K562 (cell line): Measurements from ENCODE around the gene PLEKHN1. TPM values are rescaled to one million over a fixed set of nuclear protein-coding genes. Genes with fewer than 3 reads are reported as not detected.

Experiments used
- ATAC-seq: fragments of 200-7000 bp; cut with Tn5 transposase; 3 replicates; pipeline ENCODE4 v1.9.1; 2020; ENCODE audit warnings: moderate library complexity
- BruUV-seq: library from RNA; stranded (reverse); fragments of 400-500 nt; replicated peaks from 2 replicates; lab custom pipeline; 2021; lab: Mats Ljungman, UMichigan
- CTCF ChIA-PET: fragments of 300-600 bp; formaldehyde crosslinking; extraction: SDS; loops from one replicate; lab custom pipeline; 2021; ENCODE audit warnings: low intra/inter-chr PET ratio; lab: Yijun Ruan, JAX
- POLR2A ChIA-PET: fragments of 300-600, 350-650 bp; sonication (Branson Sonifier 250); formaldehyde crosslinking; extraction: SDS; loops from one replicate; lab custom pipeline; 2021; ENCODE audit warnings: antibody characterized with exemption, inconsistent platforms; lab: Yijun Ruan, JAX
- DNase-seq, 4 experiments: peaks; one replicate each; pipeline versions ENCODE4 v3.0.0 to v3.0.0-alpha.2; 2011 to 2018; ENCODE audit warnings: low spot score in 3 of 4, mixed read lengths in 3 of 4; ENCODE audit errors: extremely low read depth in 1 of 4
- FAIRE-seq: peaks from 2 replicates; lab custom pipeline; 2011; peaks lifted over from hg19 to GRCh38; lab: Jason Lieb, UNC
- H2AFZ ChIP-seq: 2 replicates; pipeline ENCODE4 v1.6.0; 2011; ENCODE audit warnings: low read depth, low read length, control low read depth, inconsistent platforms
- H3K27ac ChIP-seq: fragments of 200-600 bp; 3 replicates; pipeline ENCODE4 v1.8.0; 2011; ENCODE audit warnings: low read depth, mild to moderate bottlenecking, control low read depth, inconsistent platforms, low read length, moderate library complexity, mixed read lengths; ENCODE audit errors: extremely low read depth
- H3K27me3 ChIP-seq, 2 experiments: fragments of 300-600 bp in 1 of 2; 2 replicates in 1 of 2; 3 replicates in 1 of 2; pipeline versions ENCODE4 v1.6.0 to v1.8.0; 2011; ENCODE audit warnings: inconsistent platforms in 2 of 2, low read length in 2 of 2, mild to moderate bottlenecking in 1 of 2, mixed read lengths in 1 of 2, moderate library complexity in 1 of 2; ENCODE audit not compliant: control insufficient read depth in 2 of 2, insufficient read depth in 2 of 2
- H3K36me3 ChIP-seq: fragments of 300-600 bp; 3 replicates; pipeline ENCODE4 v1.8.0; 2011; ENCODE audit warnings: mild to moderate bottlenecking, low read length, inconsistent platforms; ENCODE audit not compliant: control insufficient read depth, insufficient read depth
- H3K4me1 ChIP-seq, 2 experiments: fragments of 200-600 bp in 1 of 2; replicated peaks in 1 of 2; 2 replicates in 1 of 2; 3 replicates in 1 of 2; pipeline versions ENCODE4 v1.5.1 to v1.8.0; 2011; ENCODE audit warnings: inconsistent platforms in 2 of 2, low read length in 2 of 2, mild to moderate bottlenecking in 1 of 2, mixed read lengths in 1 of 2, moderate library complexity in 1 of 2; ENCODE audit not compliant: control insufficient read depth in 2 of 2, insufficient read depth in 2 of 2
- H3K4me2 ChIP-seq: 2 replicates; pipeline ENCODE4 v1.6.1; 2011; ENCODE audit warnings: low read length, control low read depth, inconsistent platforms, mixed read lengths; ENCODE audit not compliant: insufficient read depth
- H3K4me3 ChIP-seq: fragments of 200-600 bp; sonication (generic), shearing (Covaris generic); 2 replicates; pipeline ENCODE4 v1.5.1; 2016; ENCODE audit warnings: control low read depth, inconsistent platforms
- H3K79me2 ChIP-seq: fragments of 200-600 bp; 3 replicates; pipeline ENCODE4 v1.8.0; 2011; ENCODE audit warnings: low read length, inconsistent platforms; ENCODE audit not compliant: control insufficient read depth, insufficient read depth
- H3K9ac ChIP-seq, 2 experiments: 2 replicates each; pipeline versions ENCODE4 v1.6.0 to v1.6.1; 2011; ENCODE audit warnings: low read depth in 2 of 2, low read length in 2 of 2, control low read depth in 1 of 2, inconsistent platforms in 1 of 2, mild to moderate bottlenecking in 1 of 2, mixed read lengths in 1 of 2; ENCODE audit not compliant: insufficient read depth in 1 of 2
- H3K9me1 ChIP-seq: one replicate; pipeline ENCODE4 v1.6.0; 2011; ENCODE audit warnings: inconsistent platforms, mild to moderate bottlenecking, low read length, moderate library complexity; ENCODE audit not compliant: control insufficient read depth, insufficient read depth
- H3K9me3 ChIP-seq: replicated peaks from 2 replicates; pipeline ENCODE4 v1.5.1; 2011; ENCODE audit warnings: low read depth, low read length, inconsistent platforms; ENCODE audit not compliant: control insufficient read depth, insufficient read depth
- H4K20me1 ChIP-seq: replicated peaks from 2 replicates; pipeline ENCODE4 v1.6.1; 2011; ENCODE audit warnings: low read length, inconsistent platforms, mixed read lengths; ENCODE audit not compliant: control insufficient read depth, insufficient read depth
- BCL6 ChIP-seq: fragments of 250-450 bp; sonication (Bioruptor Pico); IDR thresholded peaks from 2 replicates; pipeline ENCODE4 v1.4.0; 2020
- CREM ChIP-seq: IDR thresholded peaks from 2 replicates; pipeline ENCODE4 v1.6.1; 2014; ENCODE audit warnings: antibody characterized with exemption, low read depth
- ESRRA ChIP-seq: fragments of 450-650 bp; IDR thresholded peaks from 2 replicates; pipeline ENCODE4 v1.6.1; 2014; ENCODE audit warnings: low read depth, mild to moderate bottlenecking, moderate library complexity, borderline replicate concordance
- GABPB1 ChIP-seq: sonication (generic); formaldehyde crosslinking; IDR thresholded peaks from 2 replicates; pipeline ENCODE4 v1.8.0; 2022; ENCODE audit warnings: mild to moderate bottlenecking, missing genetic modification reagents
- HDAC6 ChIP-seq: IDR thresholded peaks from 2 replicates; pipeline ENCODE4 v1.6.1; 2012; ENCODE audit warnings: low read depth, mild to moderate bottlenecking, control low read depth, inconsistent platforms, low read length, moderate library complexity
- HMGXB4 ChIP-seq: sonication (generic); formaldehyde crosslinking; IDR thresholded peaks from 2 replicates; pipeline ENCODE4 v1.8.1; 2023; ENCODE audit warnings: mild to moderate bottlenecking, missing genetic modification reagents
- HNRNPH1 ChIP-seq: fragments of 200-400 bp; formaldehyde crosslinking; optimal IDR thresholded peaks from 2 replicates; pipeline ENCODE3; 2017; ENCODE audit warnings: low read depth, mild to moderate bottlenecking, low read length, moderate library complexity
- MCM7 ChIP-seq, 2 experiments: fragments of 450-650 bp; IDR thresholded peaks; 2 replicates each; pipeline ENCODE4 v1.6.1; 2016 to 2018
- NFIC ChIP-seq: fragments of 450-650 bp; IDR thresholded peaks from 2 replicates; pipeline ENCODE4 v1.6.1; 2017; ENCODE audit warnings: mild to moderate bottlenecking, inconsistent platforms
- NONO ChIP-seq, 2 experiments: fragments of 200-400 bp in 1 of 2; fragments of 450-650 bp in 1 of 2; formaldehyde crosslinking in 1 of 2; IDR thresholded peaks; 2 replicates each; pipeline ENCODE4 v1.6.1; 2017; ENCODE audit warnings: low read depth in 2 of 2, mild to moderate bottlenecking in 2 of 2, moderate library complexity in 2 of 2, low read length in 1 of 2
- RFX1 ChIP-seq: fragments of 450-650 bp; IDR thresholded peaks from 2 replicates; pipeline ENCODE4 v1.6.1; 2016; ENCODE audit warnings: mild to moderate bottlenecking, moderate library complexity
- SIN3B ChIP-seq: fragments of 450-650 bp; IDR thresholded peaks from 2 replicates; pipeline ENCODE4 v1.6.1; 2017; ENCODE audit warnings: low read depth, mild to moderate bottlenecking, moderate library complexity
- TEAD2 ChIP-seq: fragments of 450-650 bp; IDR thresholded peaks from 2 replicates; pipeline ENCODE4 v1.6.1; 2016; ENCODE audit warnings: missing genetic modification characterization, control low read depth, missing compliant biosample characterization
- TFAP4 ChIP-seq: sonication (generic); formaldehyde crosslinking; IDR thresholded peaks from 2 replicates; pipeline ENCODE4 v1.8.0; 2022; ENCODE audit warnings: missing genetic modification reagents, mild to moderate bottlenecking, moderate library complexity, borderline replicate concordance
- UBTF ChIP-seq, 2 experiments: IDR thresholded peaks; 2 replicates each; pipeline ENCODE4 v1.6.1; 2012; ENCODE audit warnings: improper control_type of control experiment in 2 of 2, low read depth in 2 of 2, low read length in 2 of 2, borderline replicate concordance in 1 of 2
- XRCC5 ChIP-seq: fragments of 200-400 bp; formaldehyde crosslinking; IDR thresholded peaks from 2 replicates; pipeline ENCODE4 v1.6.1; 2017; ENCODE audit warnings: low read depth, mild to moderate bottlenecking, low read length
- ZFX ChIP-seq: sonication (generic); formaldehyde crosslinking; IDR thresholded peaks from 2 replicates; pipeline ENCODE4 v1.8.0; 2022; ENCODE audit warnings: mild to moderate bottlenecking, missing genetic modification reagents, moderate library complexity
- WGBS: fragments of 100-300 bp; shearing (Covaris generic); methylation state at CpG from one replicate; pipeline ENCODE4 v1.1.6; 2016; ENCODE audit warnings: low coverage, mixed read lengths; ENCODE audit not compliant: insufficient coverage; ENCODE audit errors: missing lambda C conversion rate; 5-methylcytosine and 5-hydroxymethylcytosine counted together
- in situ Hi-C: fragments of 300-500 bp; cut with MboI; formaldehyde crosslinking; loops from 4 replicates; pipeline ENCODE4 v1.15.0; 2018; ENCODE audit warnings: inconsistent platforms, mixed read lengths
- intact Hi-C: fragments of 100-400 bp; cut with micrococcal nuclease; formaldehyde crosslinking; loops from 2 replicates; pipeline ENCODE4 v1.14.2; 2022
- polyA plus RNA-seq, 8 experiments: library from polyadenylated mRNA; depleted of rRNA in 4 of 8; stranded (reverse) in 5 of 8; unstranded in 3 of 8; fragments of >200 nt; fragmentation: Nextera tagmentation in 2 of 8; fragmentation: Illumina TruSeq in 1 of 8; extraction: Ambion mirVana in 2 of 8; extraction: Trizol in 1 of 8; gene quantifications; 2 replicates each; pipeline versions ENCODE4 v1.2.1 to v1.2.3, GENCODE V29; 2011 to 2014; ENCODE audit warnings: inconsistent platforms in 1 of 8, missing spikeins in 1 of 8
- total RNA-seq, 7 experiments: library from RNA; depleted of rRNA in 6 of 7; stranded (reverse); fragments of >200 nt in 6 of 7; fragmentation: Illumina TruSeq in 2 of 7; extraction: Trizol in 2 of 7; gene quantifications; 2 replicates each; pipeline versions ENCODE4 v1.2.1 to v1.2.3, GENCODE V29; 2011 to 2021; ENCODE audit warnings: low replicate concordance in 1 of 7

PLEKHN1 gene
- total and polyA plus RNA-seq, 9 of the 15 experiments (the other 6 are each of a cell fraction or from before 2014, with no cell fraction given), result 0.07 to 1.5 (median 0.13) TPM; not detected in 2

GRCh38 chr1:938088-938683 lies 28.1 kb upstream of the PLEKHN1 start:
- Histone ChIP-seq H3K27me3 (peaks cover 11 to 24% of the 10 kb centered on the region in 2 experiments; a peak in 4 of 5 replicates), H3K4me2 (no peak overlapping the region), H3K79me2 (no peaks in the 10 kb centered on the region), H3K9me1 (no peaks in the 10 kb centered on the region), H3K4me1 (peaks cover 28 to 88% of the 10 kb centered on the region in 2 experiments), H4K20me1 (peaks cover 20% of the 10 kb centered on the region; the same call in 1 of the 2 replicates), H3K27ac (no peak overlapping the region), H3K36me3 (no peaks in the 10 kb centered on the region), H3K9ac (peak overlapping the region in 1 of 2 experiments; percentile 67; a peak in 2 of 4 replicates), H3K4me3 (no peak overlapping the region), H2AFZ (no peak overlapping the region), H3K9me3 (no peaks in the 10 kb centered on the region)
- intact Hi-C loops (no loop called here), in situ Hi-C loops (no loop called here)
- ChIA-PET POLR2A (interaction anchor here (0.5 to 1.7 kb wide), 10 partner anchors 8 to 252 kb away, joined by 3 to 7 read pairs (median 4); partner anchors contain the start of gene PLEKHN1), CTCF (interaction anchor here (0.7 to 1.5 kb wide), 3 partner anchors 32 to 49 kb away, joined by 3 to 12 read pairs (median 3); no protein-coding TSS in a partner anchor)
- DNase-seq, result peak; percentile 58 to 63 (median 61)
- FAIRE-seq, result peak; percentile 85
- WGBS, result 39% methylated on average over 15 of the region's 15 CpGs
- BruUV-seq, result no TSS peak
- peak; percentile 51 for ATAC-seq
- TF ChIP-seq ESRRA (no peak), NFIC (peak; percentile 32; the same call in 1 of the 2 replicates), ZFX (CRISPR knock-in tag) (peak; percentile 55), HDAC6 (no peak), BCL6 (no peak), HMGXB4 (no peak), CREM (0 out of 2 replicates have a peak, but pooled peaks have one; percentile 9), RFX1 (no peak), HNRNPH1 (no peak), XRCC5 (0 out of 2 replicates have a peak, but pooled peaks have one; percentile 13), NONO (IDR thresholded peaks at IDR 0.05; ENCODE audit: low read depth in 2 of 2, low read length in 1 of 2) (no peak), TFAP4 (peak; percentile 70; the same call in 1 of the 2 replicates), TEAD2 (tag) (no peak), UBTF (IDR thresholded peaks at IDR 0.05; ENCODE audit: borderline replicate concordance in 1 of 2, low read depth in 2 of 2, low read length in 2 of 2) (peak in 1 of 2 experiments; percentile 16; a peak in 1 of 4 replicates), SIN3B (no peak), GABPB1 (CRISPR knock-in tag) (0 out of 2 replicates have a peak, but pooled peaks have one; percentile 44), MCM7 (IDR thresholded peaks at IDR 0.05) (no peak)
